K562 (cell line): ENCODE data around the gene SLC16A4. TPM values are rescaled to one million over a fixed set of nuclear protein-coding genes. Genes with fewer than 3 reads are reported as not detected.

ENCODE experiments used
- BCOR ChIP-seq: fragments of 450-650 bp; IDR thresholded peaks from 2 replicates; pipeline ENCODE4 v1.6.1; 2016
- FIP1L1 ChIP-seq: fragments of 200-400 bp; formaldehyde crosslinking; IDR thresholded peaks from 2 replicates; pipeline ENCODE4 v1.6.1; 2018; ENCODE audit warnings: mild to moderate bottlenecking, low read depth, low read length; ENCODE audit not compliant: poor library complexity, severe bottlenecking
- ILK ChIP-seq: fragments of 450-650 bp; IDR thresholded peaks from 2 replicates; pipeline ENCODE4 v1.6.1; 2016; ENCODE audit warnings: missing genetic modification characterization, low read depth, mild to moderate bottlenecking, missing compliant biosample characterization, moderate library complexity, borderline replicate concordance
- L3MBTL2 ChIP-seq: fragments of 450-650 bp; IDR thresholded peaks from 2 replicates; pipeline ENCODE4 v1.6.1; 2016; ENCODE audit warnings: mild to moderate bottlenecking, moderate library complexity
- MITF ChIP-seq: IDR thresholded peaks from 2 replicates; pipeline ENCODE4 v1.6.1; 2014; ENCODE audit warnings: antibody characterized with exemption
- NR2C2 ChIP-seq, 2 experiments: fragments of 200-800 bp in 1 of 2; sonication (Bioruptor generic) in 1 of 2; sonication (generic) in 1 of 2; formaldehyde crosslinking in 1 of 2; IDR thresholded peaks; 2 replicates each; pipeline versions ENCODE4 v1.6.1 to v1.8.0; 2016 to 2022; ENCODE audit warnings: mild to moderate bottlenecking in 1 of 2, missing compliant biosample characterization in 1 of 2, missing genetic modification characterization in 1 of 2, missing genetic modification reagents in 1 of 2
- SIX5 ChIP-seq, 2 experiments: IDR thresholded peaks; 2 replicates each; pipeline ENCODE4 v1.6.1; 2011; ENCODE audit warnings: low read length in 2 of 2, borderline replicate concordance in 1 of 2, low read depth in 1 of 2, mild to moderate bottlenecking in 1 of 2, moderate library complexity in 1 of 2; ENCODE audit not compliant: insufficient read depth in 1 of 2
- SOX6 ChIP-seq: fragments of 450-650 bp; IDR thresholded peaks from 2 replicates; pipeline ENCODE4 v1.6.1; 2014; ENCODE audit warnings: mild to moderate bottlenecking
- TARDBP ChIP-seq: fragments of 450-650 bp; IDR thresholded peaks from 2 replicates; pipeline ENCODE4 v1.6.1; 2016
- THAP12 ChIP-seq: fragments of 250-450 bp; sonication (Bioruptor Pico); IDR thresholded peaks from 2 replicates; pipeline ENCODE4 v1.9.0; 2021; ENCODE audit warnings: mild to moderate bottlenecking, inconsistent platforms
- ZC3H11A ChIP-seq: IDR thresholded peaks from 2 replicates; pipeline ENCODE4 v1.6.1; 2012; ENCODE audit warnings: low read depth, low read length, improper control_type of control experiment
- ZNF134 ChIP-seq: fragments of 250-450 bp; sonication (Bioruptor Pico); conservative IDR thresholded peaks from 2 replicates; pipeline ENCODE4 v1.4.0; 2020
- ZNF507 ChIP-seq: conservative IDR thresholded peaks from 2 replicates; pipeline ENCODE4 v1.6.1; 2017; ENCODE audit warnings: missing genetic modification characterization, missing compliant biosample characterization
- ZNF695 ChIP-seq: fragments of 450-650 bp; formaldehyde crosslinking; IDR thresholded peaks from 2 replicates; pipeline ENCODE4 v1.4.0; 2020; ENCODE audit warnings: mild to moderate bottlenecking, moderate library complexity
- ZNF740 ChIP-seq, 3 experiments: fragments of 200-800 bp in 1 of 3; sonication (Bioruptor generic) in 1 of 3; sonication (generic) in 1 of 3; formaldehyde crosslinking in 1 of 3; IDR thresholded peaks; 2 replicates each; pipeline versions ENCODE4 v1.6.1 to v1.8.0; 2016 to 2022; ENCODE audit warnings: mild to moderate bottlenecking in 2 of 3, missing compliant biosample characterization in 2 of 3, missing genetic modification characterization in 2 of 3, missing genetic modification reagents in 1 of 3
- polyA plus RNA-seq, 8 experiments: library from polyadenylated mRNA; depleted of rRNA in 4 of 8; stranded (reverse) in 5 of 8; unstranded in 3 of 8; fragments of >200 nt; fragmentation: Nextera tagmentation in 2 of 8; fragmentation: Illumina TruSeq in 1 of 8; extraction: Ambion mirVana in 2 of 8; extraction: Trizol in 1 of 8; gene quantifications; 2 replicates each; pipeline versions ENCODE4 v1.2.1 to v1.2.3, GENCODE V29; 2011 to 2014; ENCODE audit warnings: inconsistent platforms in 1 of 8, missing spikeins in 1 of 8
- total RNA-seq, 7 experiments: library from RNA; depleted of rRNA in 6 of 7; stranded (reverse); fragments of >200 nt in 6 of 7; fragmentation: Illumina TruSeq in 2 of 7; extraction: Trizol in 2 of 7; gene quantifications; 2 replicates each; pipeline versions ENCODE4 v1.2.1 to v1.2.3, GENCODE V29; 2011 to 2021; ENCODE audit warnings: low replicate concordance in 1 of 7
- TF ChIP-seq, protein P1 (sequence below): sonication (generic); formaldehyde crosslinking; IDR thresholded peaks from 2 replicates; pipeline ENCODE4 v1.8.0; 2022; ENCODE audit warnings: mild to moderate bottlenecking, missing genetic modification reagents
- TF ChIP-seq, protein P2 (sequence below), 3 experiments: fragments of 200-800 bp in 1 of 3; fragments of 250-450 bp in 1 of 3; fragments of 450-650 bp in 1 of 3; sonication (Bioruptor Pico) in 1 of 3; sonication (Bioruptor generic) in 1 of 3; formaldehyde crosslinking in 1 of 3; IDR thresholded peaks; 2 replicates each; pipeline versions ENCODE4 v1.6.1 to v1.8.0; 2016 to 2022; ENCODE audit warnings: mild to moderate bottlenecking in 2 of 3, missing genetic modification characterization in 2 of 3, missing compliant biosample characterization in 1 of 3, moderate library complexity in 1 of 3

Gene SLC16A4
- total and polyA plus RNA-seq, 9 of the 15 experiments (the other 6 are each of a cell fraction or from before 2014, with no cell fraction given): 0.04 to 0.31 (median 0.18) TPM; not detected in 1

DNA sequence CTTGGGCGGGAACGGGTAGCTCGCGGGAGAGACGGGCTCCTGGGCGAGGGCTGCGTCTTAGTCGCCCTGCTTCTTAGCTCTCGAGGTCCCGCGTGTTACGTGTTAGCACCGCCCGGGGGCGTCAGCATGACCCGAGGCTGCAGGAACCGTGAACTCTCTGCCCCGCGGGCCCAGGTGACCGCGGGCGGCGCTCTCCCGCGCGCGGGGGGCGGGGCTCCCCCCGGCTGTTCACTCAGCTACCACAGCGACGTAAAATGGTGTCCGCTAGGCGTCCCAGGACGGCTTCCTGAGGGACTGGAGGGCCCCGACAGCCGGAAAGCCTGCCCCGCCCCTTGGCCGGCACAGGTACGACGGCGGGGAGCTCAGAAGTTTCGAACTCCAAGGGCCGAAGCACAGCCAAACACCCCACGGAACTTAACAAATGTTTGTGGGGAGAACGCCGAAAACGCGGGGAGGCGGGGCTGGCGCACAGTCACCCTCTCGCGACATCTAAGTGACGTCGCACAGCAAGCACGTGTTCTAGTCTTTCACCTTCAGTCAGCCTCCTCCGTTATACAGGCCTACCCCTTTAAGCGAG, 52.4 kb downstream of the SLC16A4 start (continued):
- no peak for TF ChIP-seq SIX5 (IDR thresholded peaks at IDR 0.05; ENCODE audit: borderline replicate concordance in 1 of 2, insufficient read depth in 1 of 2, low read depth in 1 of 2, low read length in 2 of 2)
- peak; percentile 63; the same call in 1 of the 2 replicates for TF ChIP-seq BCOR
- TF ChIP-seq, protein P1, sequence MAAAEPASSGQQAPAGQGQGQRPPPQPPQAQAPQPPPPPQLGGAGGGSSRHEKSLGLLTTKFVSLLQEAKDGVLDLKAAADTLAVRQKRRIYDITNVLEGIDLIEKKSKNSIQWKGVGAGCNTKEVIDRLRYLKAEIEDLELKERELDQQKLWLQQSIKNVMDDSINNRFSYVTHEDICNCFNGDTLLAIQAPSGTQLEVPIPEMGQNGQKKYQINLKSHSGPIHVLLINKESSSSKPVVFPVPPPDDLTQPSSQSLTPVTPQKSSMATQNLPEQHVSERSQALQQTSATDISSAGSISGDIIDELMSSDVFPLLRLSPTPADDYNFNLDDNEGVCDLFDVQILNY (CRISPR knock-in tag): peak; percentile 44; the same call in 1 of the 2 replicates
- TF ChIP-seq SOX6: peak; percentile 83
- peak; percentile 98 for TF ChIP-seq L3MBTL2
- TF ChIP-seq THAP12 (CRISPR knock-in tag): peak; percentile 51; the same call in 1 of the 2 replicates
- peak; percentile 87 for TF ChIP-seq NR2C2 (CRISPR knock-in tag; IDR thresholded peaks at IDR 0.05)
- TF ChIP-seq NR2C2 (tag; IDR thresholded peaks at IDR 0.05): peak; percentile 98
- TF ChIP-seq ZC3H11A: peak; percentile 53; the same call in 1 of the 2 replicates
- TF ChIP-seq TARDBP: peak; percentile 88
- TF ChIP-seq ZNF507 (tag): no peak
- no peak for TF ChIP-seq ILK (tag)
- peak; percentile 95 for TF ChIP-seq FIP1L1
- no peak for TF ChIP-seq ZNF134
- TF ChIP-seq ZNF695 (CRISPR knock-in tag): no peak
- peak; percentile 51; the same call in 1 of the 2 replicates for TF ChIP-seq ZNF740 (CRISPR knock-in tag; IDR thresholded peaks at IDR 0.05)
- TF ChIP-seq ZNF740 (tag; IDR thresholded peaks at IDR 0.05): no peak; a peak in 1 of 4 replicates
- TF ChIP-seq MITF: peak; percentile 23; the same call in 1 of the 2 replicates
- TF ChIP-seq, protein P2, sequence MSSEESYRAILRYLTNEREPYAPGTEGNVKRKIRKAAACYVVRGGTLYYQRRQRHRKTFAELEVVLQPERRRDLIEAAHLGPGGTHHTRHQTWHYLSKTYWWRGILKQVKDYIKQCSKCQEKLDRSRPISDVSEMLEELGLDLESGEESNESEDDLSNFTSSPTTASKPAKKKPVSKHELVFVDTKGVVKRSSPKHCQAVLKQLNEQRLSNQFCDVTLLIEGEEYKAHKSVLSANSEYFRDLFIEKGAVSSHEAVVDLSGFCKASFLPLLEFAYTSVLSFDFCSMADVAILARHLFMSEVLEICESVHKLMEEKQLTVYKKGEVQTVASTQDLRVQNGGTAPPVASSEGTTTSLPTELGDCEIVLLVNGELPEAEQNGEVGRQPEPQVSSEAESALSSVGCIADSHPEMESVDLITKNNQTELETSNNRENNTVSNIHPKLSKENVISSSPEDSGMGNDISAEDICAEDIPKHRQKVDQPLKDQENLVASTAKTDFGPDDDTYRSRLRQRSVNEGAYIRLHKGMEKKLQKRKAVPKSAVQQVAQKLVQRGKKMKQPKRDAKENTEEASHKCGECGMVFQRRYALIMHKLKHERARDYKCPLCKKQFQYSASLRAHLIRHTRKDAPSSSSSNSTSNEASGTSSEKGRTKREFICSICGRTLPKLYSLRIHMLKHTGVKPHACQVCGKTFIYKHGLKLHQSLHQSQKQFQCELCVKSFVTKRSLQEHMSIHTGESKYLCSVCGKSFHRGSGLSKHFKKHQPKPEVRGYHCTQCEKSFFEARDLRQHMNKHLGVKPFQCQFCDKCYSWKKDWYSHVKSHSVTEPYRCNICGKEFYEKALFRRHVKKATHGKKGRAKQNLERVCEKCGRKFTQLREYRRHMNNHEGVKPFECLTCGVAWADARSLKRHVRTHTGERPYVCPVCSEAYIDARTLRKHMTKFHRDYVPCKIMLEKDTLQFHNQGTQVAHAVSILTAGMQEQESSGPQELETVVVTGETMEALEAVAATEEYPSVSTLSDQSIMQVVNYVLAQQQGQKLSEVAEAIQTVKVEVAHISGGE (CRISPR knock-in tag; IDR thresholded peaks at IDR 0.05): peak in 1 of 3 experiments; percentile 43; a peak in 1 of 6 replicates
